Measurements from ENCODE around the gene METTL8. TPM values are rescaled to one million over a fixed set of nuclear protein-coding genes. Genes with fewer than 3 reads are reported as not detected.

Gene METTL8
- total and polyA plus RNA-seq, 2 of the 13 experiments (the other 11 are each of a cell fraction or from before 2014, with no cell fraction given): 18.6 to 68.2 TPM

DNA sequence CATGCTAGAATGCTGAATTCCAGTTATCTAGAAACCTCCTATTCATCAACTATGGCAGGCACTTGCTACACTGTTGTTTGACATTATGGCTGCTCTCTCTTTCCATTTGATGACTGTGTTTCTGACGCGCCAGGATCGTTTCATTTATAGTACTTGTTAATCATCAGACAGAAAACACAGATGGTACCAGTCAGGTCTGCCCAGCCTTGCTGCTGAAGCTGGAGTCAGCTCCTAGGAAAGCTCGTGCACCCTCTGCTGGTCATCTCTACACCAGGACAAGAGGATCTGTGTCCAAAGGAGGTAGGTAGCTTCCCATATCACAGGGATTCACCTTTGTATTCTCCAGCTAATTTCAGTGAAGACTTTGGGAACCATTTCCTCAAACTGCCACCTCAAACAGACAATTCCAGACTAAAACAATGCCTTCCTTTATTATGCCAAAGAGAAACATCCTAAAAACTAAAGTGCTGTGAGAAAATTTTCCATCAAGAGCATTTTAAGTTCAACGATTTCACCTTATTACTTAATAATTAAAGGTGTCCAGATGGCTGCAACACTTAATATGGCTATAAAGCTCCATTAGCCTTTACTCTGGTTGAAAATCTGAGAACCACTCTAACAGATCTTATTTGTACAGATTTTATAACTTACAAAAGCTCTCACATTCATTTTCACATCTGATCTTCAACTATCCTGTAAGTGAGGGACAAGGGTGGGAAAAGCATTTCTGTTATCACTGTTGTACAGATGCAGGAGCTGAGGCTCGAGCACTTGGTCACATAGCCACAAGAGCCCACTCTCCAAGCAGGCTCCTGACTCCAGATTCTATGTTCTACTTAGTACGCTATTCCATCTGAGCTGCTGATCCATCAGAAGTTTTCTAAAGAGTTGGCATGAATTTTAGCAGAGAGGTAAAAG, 17.5 kb downstream of the METTL8 start (continued):
- no peak for TF ChIP-seq FOXP1 (IDR thresholded peaks at IDR 0.05)
- TF ChIP-seq FOXP1 (CRISPR knock-in tag; IDR thresholded peaks at IDR 0.05): no peak
- no peak for TF ChIP-seq WIZ (CRISPR knock-in tag; IDR thresholded peaks at IDR 0.05)
- peak; percentile 66; the same call in 1 of the 2 replicates for TF ChIP-seq AHR (CRISPR knock-in tag; IDR thresholded peaks at IDR 0.05)
- no peak for TF ChIP-seq SYNCRIP (IDR thresholded peaks at IDR 0.05; ENCODE audit: insufficient read depth, low read depth, low read length)
- no peak for TF ChIP-seq SPEN (CRISPR knock-in tag; IDR thresholded peaks at IDR 0.05; ENCODE audit: low read depth)
- TF ChIP-seq, protein P1, sequence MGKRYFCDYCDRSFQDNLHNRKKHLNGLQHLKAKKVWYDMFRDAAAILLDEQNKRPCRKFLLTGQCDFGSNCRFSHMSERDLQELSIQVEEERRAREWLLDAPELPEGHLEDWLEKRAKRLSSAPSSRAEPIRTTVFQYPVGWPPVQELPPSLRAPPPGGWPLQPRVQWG (CRISPR knock-in tag; IDR thresholded peaks at IDR 0.05; ENCODE audit: borderline replicate concordance, low read depth): no peak
- TF ChIP-seq KDM6A (CRISPR knock-in tag; IDR thresholded peaks at IDR 0.05; ENCODE audit: low read depth): no peak
- TF ChIP-seq FOXJ3 (CRISPR knock-in tag; IDR thresholded peaks at IDR 0.05; ENCODE audit: borderline replicate concordance): no peak
- no peak for TF ChIP-seq FOXC1 (CRISPR knock-in tag; IDR thresholded peaks at IDR 0.05; ENCODE audit: borderline replicate concordance)
- TF ChIP-seq GABPB1 (CRISPR knock-in tag; IDR thresholded peaks at IDR 0.05): peak; percentile 35; the same call in 1 of the 2 replicates
- TF ChIP-seq ZKSCAN1 (IDR thresholded peaks at IDR 0.05; ENCODE audit: low read length): no peak
- no peak for TF ChIP-seq ZSCAN21 (CRISPR knock-in tag; IDR thresholded peaks at IDR 0.05; ENCODE audit: borderline replicate concordance)
- TF ChIP-seq ZNF580 (CRISPR knock-in tag; IDR thresholded peaks at IDR 0.05; ENCODE audit: borderline replicate concordance, low read depth): no peak
- no peak for TF ChIP-seq GLI4 (CRISPR knock-in tag; IDR thresholded peaks at IDR 0.05; ENCODE audit: borderline replicate concordance)
- no peak for TF ChIP-seq MED13 (CRISPR knock-in tag; IDR thresholded peaks at IDR 0.05)
- TF ChIP-seq ZBTB25 (CRISPR knock-in tag; IDR thresholded peaks at IDR 0.05): peak; percentile 63; the same call in 1 of the 2 replicates
- TF ChIP-seq, protein P2, sequence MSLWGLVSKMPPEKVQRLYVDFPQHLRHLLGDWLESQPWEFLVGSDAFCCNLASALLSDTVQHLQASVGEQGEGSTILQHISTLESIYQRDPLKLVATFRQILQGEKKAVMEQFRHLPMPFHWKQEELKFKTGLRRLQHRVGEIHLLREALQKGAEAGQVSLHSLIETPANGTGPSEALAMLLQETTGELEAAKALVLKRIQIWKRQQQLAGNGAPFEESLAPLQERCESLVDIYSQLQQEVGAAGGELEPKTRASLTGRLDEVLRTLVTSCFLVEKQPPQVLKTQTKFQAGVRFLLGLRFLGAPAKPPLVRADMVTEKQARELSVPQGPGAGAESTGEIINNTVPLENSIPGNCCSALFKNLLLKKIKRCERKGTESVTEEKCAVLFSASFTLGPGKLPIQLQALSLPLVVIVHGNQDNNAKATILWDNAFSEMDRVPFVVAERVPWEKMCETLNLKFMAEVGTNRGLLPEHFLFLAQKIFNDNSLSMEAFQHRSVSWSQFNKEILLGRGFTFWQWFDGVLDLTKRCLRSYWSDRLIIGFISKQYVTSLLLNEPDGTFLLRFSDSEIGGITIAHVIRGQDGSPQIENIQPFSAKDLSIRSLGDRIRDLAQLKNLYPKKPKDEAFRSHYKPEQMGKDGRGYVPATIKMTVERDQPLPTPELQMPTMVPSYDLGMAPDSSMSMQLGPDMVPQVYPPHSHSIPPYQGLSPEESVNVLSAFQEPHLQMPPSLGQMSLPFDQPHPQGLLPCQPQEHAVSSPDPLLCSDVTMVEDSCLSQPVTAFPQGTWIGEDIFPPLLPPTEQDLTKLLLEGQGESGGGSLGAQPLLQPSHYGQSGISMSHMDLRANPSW (CRISPR knock-in tag; IDR thresholded peaks at IDR 0.05; ENCODE audit: borderline replicate concordance): no peak
- TF ChIP-seq ZNF232 (CRISPR knock-in tag; IDR thresholded peaks at IDR 0.05; ENCODE audit: borderline replicate concordance): no peak
- 0 out of 2 replicates have a peak, but pooled peaks have one; percentile 11 for TF ChIP-seq TGIF2 (CRISPR knock-in tag; IDR thresholded peaks at IDR 0.05)
- TF ChIP-seq ZNF326 (CRISPR knock-in tag; IDR thresholded peaks at IDR 0.05; ENCODE audit: borderline replicate concordance): no peak
- TF ChIP-seq, protein P3, sequence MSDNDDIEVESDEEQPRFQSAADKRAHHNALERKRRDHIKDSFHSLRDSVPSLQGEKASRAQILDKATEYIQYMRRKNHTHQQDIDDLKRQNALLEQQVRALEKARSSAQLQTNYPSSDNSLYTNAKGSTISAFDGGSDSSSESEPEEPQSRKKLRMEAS (IDR thresholded peaks at IDR 0.05): no peak; the same call in 1 of the 2 replicates
- TF ChIP-seq PTBP1 (IDR thresholded peaks at IDR 0.05; ENCODE audit: low read depth, low read length, poor library complexity, severe bottlenecking): no peak
- no peak for TF ChIP-seq ZSCAN22 (CRISPR knock-in tag; IDR thresholded peaks at IDR 0.05)
- no peak for TF ChIP-seq ZNF589 (CRISPR knock-in tag; conservative IDR thresholded peaks at IDR 0.05)
- no peak for TF ChIP-seq ZNF235 (CRISPR knock-in tag; IDR thresholded peaks at IDR 0.05; ENCODE audit: borderline replicate concordance)
- no peak for TF ChIP-seq ZNF605 (CRISPR knock-in tag; IDR thresholded peaks at IDR 0.05)

All from HepG2 (cell line).